OCI-LY3 (cell line): ENCODE data around the gene GSE1.

Source experiments
- CTCF ChIP-seq: fragments of 200-600, 300-600 bp; sonication (generic); IDR thresholded peaks from 2 replicates; pipeline ENCODE4 v1.5.1; 2014; ENCODE audit warnings: antibody characterized with exemption, low read length, low read depth
- EZH2phosphoT487 ChIP-seq: fragments of 200-600 bp; shearing (Covaris generic); IDR thresholded peaks from 2 replicates; pipeline ENCODE4 v1.6.1; 2018; ENCODE audit warnings: antibody characterized with exemption, mixed run types, low read depth

GRCh38 chr16:85564277-85565051, 48.7 kb upstream of the GSE1 start:
- TF ChIP-seq CTCF = peak; percentile 64
- TF ChIP-seq EZH2phosphoT487 = no peak
